HG03460 (cell line): ENCODE data around the gene MPV17L2.

ENCODE experiments used
- ATAC-seq: cut with Tn5 transposase; IDR thresholded peaks from one replicate; pipeline ENCODE4 v1.9.1; 2021; ENCODE audit not compliant: unreplicated experiment

The MPV17L2 gene

GRCh38 chr19:18214779-18215433 is 21.9 kb downstream of the MPV17L2 start:
- no peak for ATAC-seq

GRCh38 chr19:18216789-18217188 is 23.8 kb downstream of the MPV17L2 start:
- ATAC-seq: no peak

GRCh38 chr19:18218159-18218558 is 25.1 kb downstream of the MPV17L2 start:
- ATAC-seq: no peak

- ATAC-seq: no peak
These were observed 25.6 kb downstream of the MPV17L2 start for GRCh38 chr19:18218600-18218999.

DNA sequence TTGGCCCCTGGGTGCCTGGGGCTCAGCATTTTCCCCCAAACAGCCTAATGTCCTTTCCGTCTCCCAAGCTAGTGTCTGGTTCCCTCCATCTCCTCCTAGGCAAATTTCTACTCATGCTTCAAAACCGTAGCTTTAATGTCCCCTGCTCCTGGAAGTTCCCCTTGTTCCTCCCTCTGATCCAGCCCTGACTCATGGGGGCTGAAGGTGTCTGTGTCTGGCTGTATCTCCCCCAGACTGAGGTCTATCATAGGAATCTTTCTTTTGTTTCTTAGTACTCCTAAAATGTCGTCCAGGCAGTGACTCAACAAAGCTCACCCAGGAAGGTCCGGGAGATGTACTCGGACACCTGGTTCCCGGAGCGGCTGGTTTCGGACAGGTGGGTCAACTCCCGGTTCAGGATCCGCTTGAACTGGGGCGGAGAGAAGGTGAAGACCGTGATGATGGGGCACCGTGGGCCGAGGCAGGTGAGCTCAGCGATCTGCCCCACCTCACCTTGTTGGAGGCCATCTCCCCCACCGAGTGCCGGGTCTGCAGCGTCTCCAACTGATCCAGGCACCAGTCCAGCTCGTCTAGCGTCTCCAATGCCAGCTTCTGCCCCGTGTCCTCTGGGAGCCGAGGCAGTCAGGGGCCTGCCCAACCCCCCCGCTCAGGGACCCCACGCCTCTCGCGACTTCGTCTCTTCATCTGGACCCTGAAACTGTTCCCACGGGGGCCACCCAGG is 27.1 kb downstream of the MPV17L2 start:
- ATAC-seq: no peak

- ATAC-seq: no peak
These were observed 27.7 kb downstream of the MPV17L2 start for GRCh38 chr19:18220632-18221275.

GRCh38 chr19:18221815-18222725 is 29.1 kb downstream of the MPV17L2 start:
- no peak for ATAC-seq

DNA sequence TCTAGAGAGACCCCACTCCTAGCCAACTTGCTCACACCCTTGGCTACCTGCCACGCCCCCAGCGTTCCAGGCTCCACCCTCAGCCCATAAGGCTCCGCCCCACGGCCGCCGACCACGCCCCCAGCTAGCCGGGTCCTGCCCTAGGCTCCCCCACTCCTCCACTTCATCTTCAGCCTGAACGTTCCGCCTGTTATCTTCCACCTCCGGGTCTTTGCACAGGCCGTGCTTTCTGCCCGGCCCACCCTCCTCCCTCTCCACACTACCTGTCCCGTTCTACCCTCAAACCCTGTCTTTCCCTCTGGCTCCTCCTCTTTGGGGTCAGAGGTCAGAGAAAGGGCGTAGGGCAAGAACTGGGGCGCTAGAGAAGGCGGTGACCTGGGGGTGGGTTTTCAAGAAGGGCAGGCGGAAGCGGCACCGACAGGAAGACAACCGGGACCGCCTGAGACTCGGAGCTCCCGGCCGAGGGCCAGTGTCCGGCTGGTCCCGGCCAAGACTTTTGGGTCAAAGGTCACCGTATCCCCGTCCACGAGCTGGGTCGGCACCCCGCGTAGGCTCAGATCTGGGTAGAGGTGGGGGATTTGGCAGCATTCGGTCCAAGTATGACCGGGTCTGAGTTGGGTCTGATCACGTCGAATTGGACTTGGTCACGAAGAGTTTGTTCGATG is 31.0 kb downstream of the MPV17L2 start:
- ATAC-seq: no peak

DNA sequence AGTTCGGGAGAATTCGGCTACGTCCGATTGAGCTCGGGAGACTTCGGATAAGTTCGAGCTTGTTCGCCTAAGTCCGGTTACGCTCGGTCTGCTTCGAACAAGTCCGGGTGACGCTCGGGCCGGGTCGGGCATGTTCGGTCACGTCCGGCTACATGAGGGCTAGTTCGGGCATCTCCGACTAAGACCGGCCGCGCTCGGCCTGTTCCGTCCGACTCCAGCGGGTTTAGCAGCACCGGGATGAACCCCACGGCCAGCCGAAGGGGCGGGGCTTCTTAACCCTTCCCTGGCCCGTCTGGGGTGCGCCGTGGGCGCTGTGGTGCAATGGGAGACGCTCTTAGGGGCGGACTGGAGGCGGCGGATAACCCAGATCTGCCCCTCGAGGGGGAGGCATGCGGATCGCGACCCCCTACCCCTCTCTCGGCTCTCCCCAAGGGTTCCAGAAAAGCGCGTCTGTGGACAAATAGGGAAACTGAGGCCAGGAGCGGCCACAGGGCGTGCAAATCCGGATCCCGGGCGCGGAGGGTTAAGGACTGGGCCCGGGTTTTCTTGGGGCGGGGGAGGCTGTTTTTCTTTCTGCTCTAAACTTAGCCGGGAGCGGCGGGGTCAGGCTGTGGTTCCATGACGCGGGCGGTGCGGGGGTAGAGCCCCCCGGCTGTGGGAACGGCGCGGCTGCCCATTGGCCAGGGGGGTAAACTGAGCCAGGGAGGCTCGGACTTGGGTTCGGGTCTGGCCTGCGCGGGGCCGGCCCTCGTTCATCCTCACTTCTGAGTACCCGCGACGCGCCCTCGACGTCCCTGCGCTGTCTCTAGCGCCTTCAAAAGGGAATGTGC is 31.7 kb downstream of the MPV17L2 start:
- ATAC-seq: peak; percentile 90

DNA sequence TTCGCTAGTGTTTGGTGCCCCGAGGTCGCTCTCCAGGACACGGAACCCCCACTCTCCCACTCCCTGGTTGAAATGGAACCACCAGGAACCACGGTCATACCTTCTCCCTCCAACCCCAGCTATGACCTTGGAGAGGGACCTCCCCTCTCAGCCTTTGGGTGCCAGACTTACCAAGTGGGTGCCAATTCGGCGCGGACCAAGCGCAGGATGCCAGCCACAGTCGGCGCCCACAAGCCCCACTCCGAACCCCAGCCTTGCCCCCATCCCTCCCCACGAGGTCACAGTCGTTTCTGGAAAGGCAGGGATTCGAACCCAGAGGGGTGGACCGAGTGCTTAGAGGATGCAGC is 32.3 kb downstream of the MPV17L2 start:
- no peak for ATAC-seq

DNA sequence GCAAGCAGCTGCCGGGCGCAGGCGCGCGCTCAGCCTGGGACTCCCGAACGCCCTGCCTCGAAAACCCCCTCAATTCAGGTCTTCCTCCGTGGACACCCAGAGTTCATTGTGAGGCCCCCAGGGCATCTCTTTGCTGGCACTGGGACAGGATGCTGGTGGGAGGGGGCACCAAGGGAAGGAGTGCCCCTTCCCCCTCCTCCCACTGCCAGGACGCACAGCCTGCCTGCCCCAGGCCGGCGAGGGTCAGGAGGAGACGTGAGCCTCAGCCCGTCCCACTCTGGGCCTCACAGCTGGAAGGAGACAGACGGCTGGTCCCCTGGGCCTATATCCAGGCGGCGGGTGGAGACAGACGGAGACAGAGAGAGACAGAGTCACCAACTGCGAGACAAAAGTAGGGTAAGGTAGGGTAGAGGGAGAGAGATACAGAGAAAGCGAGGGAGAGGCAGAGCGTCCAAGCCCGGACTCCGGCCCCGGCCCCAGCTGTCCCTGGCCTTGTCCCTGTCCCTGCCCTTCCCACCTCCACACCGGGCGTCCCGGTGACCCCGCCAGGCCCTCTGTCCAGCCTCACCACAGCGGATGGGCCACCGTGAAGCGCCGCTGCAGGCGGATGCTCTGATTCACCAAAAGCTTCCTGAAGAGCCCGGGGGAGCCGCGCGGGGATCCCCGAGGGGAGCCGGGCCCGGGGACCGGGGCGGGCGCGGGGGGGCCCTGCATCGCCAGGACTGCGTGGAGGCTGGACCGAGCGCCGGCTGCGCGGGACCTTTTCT is 32.9 kb downstream of the MPV17L2 start, which contains the start of gene PDE4C:
Gene PDE4C, minus strand, starts transcription at position 737 of the 767 bp plus-strand sequence. Its CDS starts 23 bp downstream, at position 714.
- no peak for ATAC-seq

DNA sequence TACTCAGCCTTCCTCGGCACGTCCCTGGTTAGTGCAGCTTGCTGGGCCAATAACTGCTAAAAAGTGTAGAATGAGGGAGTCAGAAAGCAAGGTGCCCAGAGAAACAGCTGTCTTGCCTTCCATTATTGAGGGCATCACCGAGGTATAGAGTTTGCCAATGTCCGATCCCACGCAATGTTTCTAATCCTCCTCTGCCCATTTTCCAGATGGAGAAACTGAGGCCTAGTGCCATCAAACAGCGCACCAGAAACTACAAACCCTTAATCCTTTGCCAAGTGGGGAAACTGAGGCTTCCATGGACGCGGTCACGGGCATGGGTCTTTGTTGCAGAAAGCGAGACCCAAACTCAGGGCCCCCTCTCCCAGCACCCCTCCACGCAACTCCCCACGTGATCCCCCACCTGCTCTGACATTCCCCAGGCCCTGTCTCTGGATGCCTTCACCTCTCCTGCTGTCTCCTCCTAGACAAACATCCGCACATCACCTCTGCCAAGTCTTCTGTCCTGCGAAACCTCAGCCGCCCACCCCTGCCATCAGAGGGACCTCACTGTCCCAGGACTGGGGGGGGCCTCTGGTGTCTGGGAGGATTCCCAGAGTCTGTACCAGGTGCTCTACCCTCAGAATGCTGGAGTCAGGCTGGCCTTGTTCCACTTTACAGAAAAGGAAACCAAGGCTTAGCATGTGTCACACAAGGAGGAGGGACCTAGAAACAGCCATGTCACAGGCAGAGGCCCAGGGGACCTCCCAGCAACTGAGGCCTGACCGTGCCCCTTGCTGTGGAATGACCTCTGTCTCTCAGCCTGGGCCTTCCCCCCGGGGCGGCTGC is 34.1 kb downstream of the MPV17L2 start:
- ATAC-seq: no peak

DNA sequence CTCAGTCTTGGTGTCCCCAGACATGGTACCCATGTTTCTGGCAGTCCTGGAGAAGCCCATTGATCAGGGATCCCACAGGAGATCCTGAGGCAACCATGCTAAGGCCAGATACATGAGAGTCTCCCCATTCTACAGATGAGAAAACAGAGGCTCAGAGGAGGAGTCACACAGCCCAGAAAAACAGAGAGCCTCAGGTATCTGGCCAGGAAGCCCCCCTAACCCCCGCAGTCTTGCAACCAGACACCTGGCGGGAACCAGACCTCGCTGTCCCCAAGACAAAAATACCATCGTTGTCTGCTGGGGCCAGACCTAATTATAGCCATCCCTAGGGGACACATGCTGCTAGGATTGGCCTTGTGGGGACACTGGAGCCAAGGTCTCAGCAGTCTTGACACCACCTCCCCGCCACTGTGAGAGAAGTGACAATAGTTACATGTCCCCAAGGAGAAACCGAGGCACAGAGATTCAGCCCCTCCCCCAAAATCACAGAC is 34.8 kb downstream of the MPV17L2 start:
- ATAC-seq: no peak

DNA sequence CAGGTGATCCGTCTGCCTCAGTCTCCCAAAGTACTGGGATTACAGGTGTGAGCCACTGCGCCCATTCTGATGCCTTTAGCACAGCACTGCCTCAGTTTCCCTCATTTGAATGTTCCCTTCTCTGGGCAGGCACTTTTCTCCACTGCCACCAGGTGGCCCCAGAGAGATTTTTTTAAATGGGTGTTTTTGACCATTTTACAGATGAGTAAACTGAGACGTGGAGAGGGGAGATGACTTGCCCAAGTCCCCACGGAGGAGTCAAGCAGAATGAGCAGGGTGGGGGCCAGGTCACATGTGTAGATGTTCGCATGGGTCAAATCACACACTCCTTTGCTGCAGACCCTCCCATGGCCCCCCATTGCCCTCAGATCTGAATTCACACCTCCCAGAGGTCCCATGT is 36.5 kb downstream of the MPV17L2 start:
- no peak for ATAC-seq

DNA sequence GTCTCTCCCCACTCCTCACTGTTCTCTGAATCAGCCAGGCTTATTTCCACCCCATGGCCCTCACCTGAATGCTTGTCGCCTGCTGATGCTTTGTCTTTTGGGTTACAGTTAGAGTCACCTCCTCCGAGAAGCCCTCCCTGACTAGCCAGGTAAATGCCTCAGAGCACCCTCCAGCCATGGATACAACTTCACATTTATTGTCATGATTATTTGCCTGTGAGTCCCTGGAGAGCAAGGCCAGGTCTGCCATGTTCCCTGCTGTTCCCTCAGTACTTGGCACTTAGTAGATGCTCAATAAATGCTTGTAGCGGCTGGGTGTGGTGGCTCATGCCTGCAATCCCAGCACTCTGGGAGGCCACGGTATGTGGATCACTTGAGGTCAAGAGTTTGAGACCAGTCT is 36.9 kb downstream of the MPV17L2 start:
- no peak for ATAC-seq

DNA sequence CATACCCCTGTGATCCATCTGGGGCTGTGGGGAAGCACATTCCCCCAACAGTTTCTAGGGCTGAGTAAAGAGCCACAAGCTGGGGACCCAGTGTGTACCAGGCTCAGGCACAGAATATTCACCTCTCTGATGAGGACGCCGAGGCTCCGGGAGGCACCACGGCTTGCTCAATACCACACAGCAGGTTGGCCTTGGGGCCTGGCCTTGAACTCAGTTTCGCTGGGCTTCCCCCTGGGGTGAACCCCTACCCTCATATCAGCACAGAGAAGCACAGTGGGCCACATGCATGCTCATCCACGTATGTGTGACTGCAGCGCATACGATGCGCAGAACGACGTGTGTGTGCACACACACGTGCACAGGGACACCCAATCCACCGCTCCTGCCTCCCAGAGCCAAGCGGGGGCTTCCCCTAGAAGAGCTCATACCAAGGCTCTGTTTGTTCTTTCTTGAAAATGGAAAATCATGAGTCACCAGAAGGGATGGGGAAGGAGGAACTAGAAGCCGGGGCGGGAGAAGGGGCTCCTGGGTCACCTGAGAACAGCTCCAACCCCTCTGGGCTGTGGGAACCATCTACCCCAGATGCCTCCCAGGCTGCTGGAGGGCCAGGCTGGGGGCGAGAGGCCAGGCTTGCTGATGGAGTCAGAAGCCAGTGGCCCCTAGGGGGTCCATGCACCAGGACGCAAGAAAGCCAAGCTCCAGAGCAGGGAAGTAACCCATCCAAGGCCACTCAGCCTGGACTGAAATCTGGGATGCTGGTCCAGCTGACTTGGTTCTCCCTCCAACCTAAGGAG is 38.1 kb downstream of the MPV17L2 start:
- ATAC-seq: no peak

DNA sequence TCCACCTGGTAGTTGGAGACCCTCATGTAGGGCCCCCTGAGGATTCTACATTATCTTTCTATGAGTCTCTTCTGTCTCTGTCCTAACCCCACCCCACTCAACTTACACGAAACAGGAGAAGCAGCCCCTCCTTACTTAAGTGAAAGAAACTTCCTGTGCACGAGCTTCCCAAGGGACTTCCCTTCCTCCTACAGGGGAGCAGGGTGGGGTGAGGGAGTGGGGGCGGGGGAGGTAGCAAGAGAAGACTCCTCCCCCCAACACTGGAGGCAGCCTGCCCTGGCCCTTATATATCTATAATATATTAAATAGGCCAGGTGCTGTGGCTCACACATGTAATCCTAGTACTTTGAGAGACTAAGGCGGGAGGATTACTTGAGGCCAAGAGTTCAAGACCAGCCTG is 38.8 kb downstream of the MPV17L2 start:
- ATAC-seq: no peak
